Motor neuron (in vitro differentiated cells): Measurements from ENCODE around the gene GDAP2. TPM values are rescaled to one million over a fixed set of nuclear protein-coding genes. Genes with fewer than 3 reads are reported as not detected.
"Not testable (repeated sequence)": the region's sequence is repeated elsewhere in the genome, so short reads cannot be mapped to it uniquely, and the experiment has no call there.

Source experiments
- ATAC-seq, 8 experiments: fragments of 200-7000 bp; cut with Tn5 transposase; replicated peaks in 6 of 8; 2 replicates each; pipeline ENCODE4 v1.8.0; 2021; ENCODE audit warnings: mild to moderate bottlenecking in 8 of 8, moderate library complexity in 8 of 8
- H3K27ac ChIP-seq, 2 donors: fragments of 250-450 bp; sonication (Bioruptor Pico); 2 replicates each; pipeline ENCODE4 v1.9.0; 2021; ENCODE audit warnings: antibody characterized with exemption in 2 of 2, mild to moderate bottlenecking in 2 of 2, moderate library complexity in 1 of 2
- H3K4me1 ChIP-seq, 2 donors: fragments of 250-450 bp; sonication (Bioruptor Pico); replicated peaks in 1 of 2; 2 replicates each; pipeline ENCODE4 v1.6.1; 2021; ENCODE audit warnings: antibody characterized with exemption in 2 of 2, mild to moderate bottlenecking in 2 of 2, moderate library complexity in 1 of 2
- H3K4me3 ChIP-seq, 5 donors: fragments of 250-450 bp; sonication (Bioruptor Pico); 2 replicates each; pipeline ENCODE4 v1.9.0; 2021; ENCODE audit warnings: antibody characterized with exemption in 5 of 5, mild to moderate bottlenecking in 5 of 5, moderate library complexity in 4 of 5
- WGBS, 10 experiments: fragments of 450-650 bp; shearing (Covaris generic); methylation state at CpG; one replicate each; pipeline ENCODE4 v1.0.0; 2022; 5-methylcytosine and 5-hydroxymethylcytosine counted together
- in situ Hi-C, 9 experiments: fragments of 400-800 bp; cut with MboI; loops; one replicate each; pipeline ENCODE4 v1.15.0; 2021; ENCODE audit warnings: low sequenced_read_pairs in 9 of 9, low pct_unique_long_range_greater_than_20kb in 2 of 9; ENCODE audit not compliant: unreplicated experiment in 9 of 9
- total RNA-seq, 8 experiments: library from RNA; unstranded; fragments of 300-600 nt; gene quantifications; 2 replicates each; pipeline versions ENCODE4 v1.2.3 to v1.2.4, GENCODE V29; 2022

GDAP2 gene
- total RNA-seq, 8 experiments from 2014 or later = 21.2 to 38.1 (median 26.4) TPM

- H3K4me3 ChIP-seq = no peak overlapping the region
Observed at GRCh38 chr1:117852853-117853553, 76.4 kb downstream of the GDAP2 start.

DNA sequence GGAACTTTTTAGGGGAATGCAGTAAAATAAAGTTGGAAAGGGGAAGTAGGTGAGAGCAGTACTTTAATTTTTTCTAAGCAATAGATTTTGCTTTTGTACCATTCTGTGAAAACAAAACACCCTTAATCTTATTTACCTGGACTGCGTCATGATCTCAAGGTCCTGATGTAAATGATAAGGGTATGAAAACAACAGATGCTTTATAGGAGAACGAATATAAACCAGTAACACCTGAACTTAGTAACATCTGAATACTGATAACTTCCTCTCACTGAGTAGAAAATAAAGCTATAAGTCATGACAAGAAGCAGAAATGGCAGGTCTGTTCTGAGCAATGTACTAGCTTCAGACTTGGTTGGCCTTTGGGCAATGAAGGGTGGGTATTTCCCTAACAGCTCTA, 77.7 kb downstream of the GDAP2 start:
- in situ Hi-C loops = no loop called here
- ATAC-seq = no peak
- peaks cover 0 to 12% of the 10 kb centered on the region in 2 donors for H3K4me1 ChIP-seq
- H3K4me3 ChIP-seq = no peak overlapping the region
- H3K27ac ChIP-seq = no peak overlapping the region
- 79 to 100% (median 90%) methylated on average over 1 to 2 of the region's 2 CpGs for WGBS, 10 experiments

More at GRCh38 chr1:117852853-117853553, 76.4 kb downstream of the GDAP2 start:
- in situ Hi-C loops = no loop called here
- 0 to 100% (median 50%) methylated on average over 1 of the region's 1 CpG; no CpG with 5 or more reads in 1 of the 10 experiments for WGBS, 10 experiments
- peak in 2 of 8 experiments; percentile 72 to 80 for ATAC-seq
- Histone ChIP-seq H3K27ac (no peak overlapping the region), H3K4me1 (peaks cover 0 to 12% of the 10 kb centered on the region in 2 donors)

DNA sequence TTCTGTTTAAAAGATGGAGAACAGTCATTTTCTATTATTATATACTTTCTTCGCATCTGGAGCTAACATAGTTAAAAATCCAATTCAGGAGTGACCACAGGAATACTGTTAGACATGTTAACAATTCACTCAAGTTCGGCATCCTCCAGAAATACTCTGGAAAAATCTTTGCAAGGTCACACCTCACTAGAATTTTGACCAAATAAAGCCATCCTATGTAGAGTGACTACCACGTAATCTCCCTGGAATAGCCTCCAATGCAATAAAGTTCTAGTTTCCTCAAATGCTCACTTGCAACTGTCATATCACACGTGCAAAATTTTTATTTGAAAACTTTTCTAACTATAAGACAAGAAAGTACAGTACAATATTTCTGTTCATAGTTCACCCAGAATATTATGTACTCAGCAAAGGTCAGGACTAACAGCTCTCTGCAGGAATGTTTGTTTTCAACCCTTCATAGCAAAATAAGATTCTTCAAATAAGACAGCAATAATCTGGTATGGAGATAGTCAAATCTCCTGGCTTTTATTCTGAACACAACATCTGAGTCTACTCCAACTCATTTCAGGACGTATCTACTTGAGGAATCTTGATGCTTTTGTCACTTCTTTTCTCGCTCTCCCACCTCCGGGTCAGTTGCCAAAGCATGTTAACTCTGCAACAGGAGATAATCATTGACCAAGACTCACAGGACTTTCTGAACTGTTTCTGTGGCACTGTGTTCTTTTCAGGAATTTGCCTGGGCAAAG, 82.6 kb downstream of the GDAP2 start:
- WGBS, 10 experiments = 52 to 100% (median 79%) methylated on average over 1 to 7 of the region's 7 CpGs
- in situ Hi-C loops = no loop called here
- no peak overlapping the region for H3K27ac ChIP-seq
- ATAC-seq = no peak
- H3K4me1 ChIP-seq = no peaks in the 10 kb centered on the region
- H3K4me3 ChIP-seq = no peak overlapping the region

- H3K27ac ChIP-seq, H3K4me1 ChIP-seq, H3K4me3 ChIP-seq, ATAC-seq, in situ Hi-C loops: not testable (repeated sequence)
Observed at GRCh38 chr1:117844478-117844877, 84.9 kb downstream of the GDAP2 start.

DNA sequence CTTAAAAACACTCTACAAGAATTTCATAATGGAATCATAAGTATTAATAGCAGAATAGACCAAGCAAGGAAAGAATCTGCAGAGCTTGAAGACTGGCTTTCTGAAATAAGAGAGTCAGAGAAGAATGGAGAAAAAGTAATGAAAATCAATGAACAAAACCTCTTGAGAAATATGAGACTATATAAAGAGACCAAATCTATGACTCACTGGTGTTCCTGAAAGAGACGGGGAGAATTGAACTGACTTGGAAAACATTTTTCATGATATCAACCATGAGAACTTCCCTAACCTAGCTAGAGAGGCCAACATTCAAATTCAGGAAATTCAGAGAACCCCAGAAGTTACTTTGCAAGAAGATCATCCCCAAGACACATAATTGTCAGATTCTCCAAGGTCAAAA, 85.6 kb downstream of the GDAP2 start:
- no peak for ATAC-seq
- Histone ChIP-seq H3K27ac (no peak overlapping the region), H3K4me3 (no peak overlapping the region), H3K4me1 (no peaks in the 10 kb centered on the region)
- 11 to 100% (median 92%) methylated on average over 1 of the region's 1 CpG; no CpG with 5 or more reads in 1 of the 10 experiments for WGBS, 10 experiments
- in situ Hi-C loops = no loop called here

DNA sequence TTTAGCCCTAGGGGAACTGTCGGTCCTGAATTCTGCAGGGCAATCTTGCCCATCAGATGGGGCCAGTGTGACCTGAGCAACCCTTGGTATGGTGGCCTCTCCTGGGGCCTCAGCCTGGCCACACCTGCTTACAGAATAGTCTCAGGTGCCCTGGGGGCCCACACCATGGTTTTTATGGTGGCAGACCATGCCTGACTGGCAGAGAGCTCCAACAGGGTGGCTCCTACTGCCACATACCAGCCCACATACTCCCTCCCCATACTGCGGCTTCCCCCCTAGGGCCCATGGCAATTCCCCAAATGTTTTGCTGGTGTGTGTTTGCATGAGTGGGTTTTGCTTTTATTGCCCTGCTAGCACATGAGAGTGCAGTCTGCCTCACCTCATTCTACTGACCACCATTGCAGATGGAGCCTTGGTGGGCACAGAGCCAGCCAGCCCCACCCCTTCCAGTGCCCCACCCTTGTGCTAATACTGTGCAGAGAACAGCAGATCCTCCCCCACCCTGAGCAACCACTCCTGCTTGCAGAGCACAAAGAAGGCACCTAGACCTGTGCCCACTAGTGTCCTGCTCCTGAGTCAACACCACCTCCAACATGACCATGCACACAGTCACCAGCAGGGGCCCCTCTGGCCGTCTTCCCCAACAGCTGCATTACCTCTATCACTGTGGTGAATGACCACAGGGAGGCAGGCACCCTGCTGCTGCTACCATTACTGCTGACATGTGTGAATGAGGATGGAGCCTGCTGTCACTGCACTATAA, 86.8 kb downstream of the GDAP2 start:
- no peak overlapping the region for H3K27ac ChIP-seq
- no peak overlapping the region for H3K4me3 ChIP-seq
- no peaks in the 10 kb centered on the region for H3K4me1 ChIP-seq
- in situ Hi-C loops = no loop called here
- WGBS, 10 experiments = 80 to 100% (median 93%) methylated on average over 1 to 2 of the region's 3 CpGs; no CpG with 5 or more reads in 7 of the 10 experiments
- peak in 3 of 8 experiments; percentile 79 to 86 (median 84) for ATAC-seq

- ATAC-seq = no peak
- Histone ChIP-seq H3K27ac (no peak overlapping the region), H3K4me3 (no peak overlapping the region), H3K4me1 (no peaks in the 10 kb centered on the region)
- in situ Hi-C loops = no loop called here
- 73 to 100% (median 90%) methylated on average over 1 to 3 of the region's 3 CpGs for WGBS, 10 experiments
Observed at GRCh38 chr1:117841117-117841650, 88.2 kb downstream of the GDAP2 start.

DNA sequence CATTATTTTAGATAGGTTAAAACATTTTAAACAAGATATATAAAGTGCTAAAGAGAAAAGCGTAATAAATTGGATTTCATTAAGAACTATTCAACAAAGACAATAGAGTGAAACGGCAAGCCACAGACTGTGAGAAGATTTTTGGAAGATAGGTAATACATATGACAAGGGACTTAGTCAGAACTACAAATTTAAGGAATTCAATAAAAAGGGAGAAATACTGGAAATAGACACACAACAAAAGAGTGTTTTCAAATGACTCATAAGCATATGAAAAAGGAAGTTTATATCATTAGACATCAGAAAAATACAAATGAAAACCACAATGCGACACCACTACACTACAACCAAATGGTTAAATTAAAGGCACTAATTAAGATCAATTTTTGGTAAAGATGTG, 90.5 kb downstream of the GDAP2 start:
- Histone ChIP-seq H3K4me3 (no peak overlapping the region), H3K27ac (no peak overlapping the region), H3K4me1 (no peaks in the 10 kb centered on the region)
- WGBS, 10 experiments = 14 to 100% (median 90%) methylated on average over 3 of the region's 3 CpGs
- in situ Hi-C loops = no loop called here
- no peak for ATAC-seq

DNA sequence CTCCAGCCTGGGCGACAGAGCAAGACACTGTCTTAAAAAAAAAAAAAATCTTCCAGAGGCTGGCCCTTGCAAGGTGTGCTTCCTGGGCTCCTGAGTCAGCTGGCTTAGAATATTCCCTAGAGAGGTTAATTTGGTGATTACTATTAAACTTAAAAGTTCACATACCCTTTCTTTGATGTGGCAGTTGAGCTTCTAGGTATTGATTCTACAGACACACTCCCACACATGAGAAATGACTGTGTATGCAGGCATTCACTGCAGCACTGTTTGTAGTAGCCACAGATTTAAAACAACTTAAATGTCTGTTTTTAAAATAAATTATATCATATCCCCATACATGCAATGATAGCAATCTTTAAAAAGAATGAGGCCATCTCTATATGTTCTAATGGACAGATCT, 93.4 kb downstream of the GDAP2 start:
- no peak overlapping the region for H3K4me3 ChIP-seq
- no peak for ATAC-seq
- no peaks in the 10 kb centered on the region for H3K4me1 ChIP-seq
- 80 to 100% (median 100%) methylated on average over 1 of the region's 1 CpG; no CpG with 5 or more reads in 5 of the 10 experiments for WGBS, 10 experiments
- in situ Hi-C loops = no loop called here
- no peak overlapping the region for H3K27ac ChIP-seq

GRCh38 chr1:117834416-117834815, 95.0 kb downstream of the GDAP2 start:
- Histone ChIP-seq H3K4me1 (no peaks in the 10 kb centered on the region), H3K4me3 (no peak overlapping the region), H3K27ac (no peak overlapping the region)
- 18 to 90% (median 72%) methylated on average over 2 to 4 of the region's 4 CpGs; no CpG with 5 or more reads in 2 of the 10 experiments for WGBS, 10 experiments
- in situ Hi-C loops = no loop called here
- no peak for ATAC-seq

- Histone ChIP-seq H3K4me1 (no peaks in the 10 kb centered on the region), H3K27ac (no peak overlapping the region), H3K4me3 (no peak overlapping the region)
- in situ Hi-C loops = no loop called here
- no peak for ATAC-seq
Observed at GRCh38 chr1:117832453-117832852, 97.0 kb downstream of the GDAP2 start.

GRCh38 chr1:117830222-117830621, 99.2 kb downstream of the GDAP2 start:
- no peak overlapping the region for H3K4me3 ChIP-seq
- WGBS, 10 experiments = 0 to 93% (median 69%) methylated on average over 1 to 4 of the region's 4 CpGs; no CpG with 5 or more reads in 1 of the 10 experiments
- H3K4me1 ChIP-seq = no peaks in the 10 kb centered on the region
- in situ Hi-C loops = no loop called here
- ATAC-seq = no peak
- H3K27ac ChIP-seq = no peak overlapping the region

DNA sequence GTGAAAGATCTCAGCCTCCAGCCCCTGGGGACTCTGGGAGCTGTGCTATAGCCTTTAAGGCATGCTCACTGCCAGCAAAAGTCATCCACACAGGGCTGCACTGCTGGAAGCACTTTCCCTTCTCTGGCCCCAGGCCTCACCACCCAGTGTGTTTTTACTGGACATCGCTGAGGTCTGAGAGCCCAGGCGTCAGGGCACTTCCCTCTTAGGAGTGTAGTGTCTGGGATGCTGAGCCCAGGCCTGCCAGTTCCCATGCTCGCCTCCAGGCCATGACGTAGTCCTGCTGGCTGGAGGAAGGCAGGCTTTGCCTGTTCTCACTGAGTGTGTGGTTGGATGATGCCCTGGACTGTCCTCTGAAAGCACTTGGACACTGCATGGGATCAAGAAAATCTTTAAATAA, 101.2 kb downstream of the GDAP2 start:
- in situ Hi-C loops = no loop called here
- H3K27ac ChIP-seq = no peak overlapping the region
- H3K4me3 ChIP-seq = no peak overlapping the region
- H3K4me1 ChIP-seq = no peaks in the 10 kb centered on the region
- 43 to 80% (median 68%) methylated on average over 1 to 4 of the region's 4 CpGs; no CpG with 5 or more reads in 6 of the 10 experiments for WGBS, 10 experiments
- peak in 7 of 8 experiments; percentile 34 to 93 (median 61) for ATAC-seq
